ENCODE data around the gene LEFTY2. TPM values are rescaled to one million over a fixed set of nuclear protein-coding genes. Genes with fewer than 3 reads are reported as not detected.

The LEFTY2 gene
- total and polyA plus RNA-seq, 2 of the 4 experiments (the other 2 are of a cell fraction): not detected

- ChIA-PET CTCF (no interaction called here), POLR2A (ENCODE audit: unreplicated experiment) (no interaction called here)
- Histone ChIP-seq H4K91ac (ENCODE audit: insufficient read depth, low read depth, low read length) (no peak overlapping the region), H3K79me1 (ENCODE audit: low read depth in 1 of 2, low read length in 2 of 2) (peaks cover 3 to 7% of the 10 kb centered on the region in 2 experiments; a peak in 2 of 4 replicates), H3K4ac (ENCODE audit: low read depth, low read length) (no peak overlapping the region), H2AK5ac (ENCODE audit: low read depth, low read length) (no peak overlapping the region), H4K20me1 (ENCODE audit: insufficient read depth, low read length) (no peaks in the 10 kb centered on the region), H2BK5ac (ENCODE audit: low read depth, low read length, poor library complexity, severe bottlenecking) (no peak overlapping the region), H2BK20ac (ENCODE audit: low read depth, low read length) (no peak overlapping the region), H3K9ac (ENCODE audit: low read depth, low read length) (peak overlapping the region; percentile 29; the same call in 1 of the 2 replicates), H2BK120ac (ENCODE audit: low read depth, low read length) (no peak overlapping the region), H3K14ac (replicated peaks; ENCODE audit: low read depth, low read length) (no peak overlapping the region), H3K4me3 (ENCODE audit: insufficient read depth, low read depth, low read length) (no peak overlapping the region), H3K18ac (ENCODE audit: low read depth, low read length) (no peak overlapping the region), H2AK9ac (replicated peaks; ENCODE audit: low read depth, low read length, poor library complexity) (no peak overlapping the region), H3K4me2 (ENCODE audit: low read depth, low read length) (no peak overlapping the region), H3K4me1 (ENCODE audit: control insufficient read depth, insufficient read depth, low read length) (no peaks in the 10 kb centered on the region), H3K23ac (ENCODE audit: low read depth, low read length) (no peak overlapping the region), H4K5ac (ENCODE audit: low read depth, low read length) (peak overlapping the region; percentile 35; the same call in 1 of the 2 replicates), H4K8ac (ENCODE audit: low read depth in 2 of 2, low read length in 2 of 2) (no peak overlapping the region), H3K56ac (ENCODE audit: extremely low read depth, insufficient read depth, low read length) (no peak overlapping the region), H2AFZ (replicated peaks; ENCODE audit: low read length, poor library complexity) (peak overlapping the region; percentile 71), H2BK15ac (ENCODE audit: low read depth, low read length) (no peak overlapping the region), H3K9me1 (ENCODE audit: insufficient read depth, low read length) (no peaks in the 10 kb centered on the region; the same call in 1 of the 2 replicates), H3K36me3 (ENCODE audit: control insufficient read depth, insufficient read depth, low read length) (no peaks in the 10 kb centered on the region), H3K9me3 (ENCODE audit: control insufficient read depth, insufficient read depth, low read length) (no peaks in the 10 kb centered on the region), H3K27ac (ENCODE audit: insufficient read depth, low read length) (no peak overlapping the region; the same call in 1 of the 2 replicates), H3K27me3 (ENCODE audit: control insufficient read depth, insufficient read depth, low read length) (no peaks in the 10 kb centered on the region)
- DNase-seq: no peak
- dilution Hi-C loops (cut with HindIII; ENCODE audit: low sequenced_read_pairs, unreplicated experiment): no loop called here
- 90% methylated on average over 8 of the region's 14 CpGs; no CpG with 5 or more reads in 1 of the 2 experiments for WGBS, 2 experiments (ENCODE audit: extremely low coverage in 2 of 2, insufficient read length in 1 of 2)
- intact Hi-C loops (cut with micrococcal nuclease): no loop called here
- in situ Hi-C loops (cut with MboI; ENCODE audit: low sequenced_read_pairs): no loop called here
- no peak for TF ChIP-seq CHD1 (IDR thresholded peaks at IDR 0.05; ENCODE audit: low read depth, low read length)
- TF ChIP-seq BHLHE40 (IDR thresholded peaks at IDR 0.05; ENCODE audit: low read depth, low read length): no peak
- TF ChIP-seq CEBPB (IDR thresholded peaks at IDR 0.05; ENCODE audit: low read depth, low read length): no peak
- no peak for TF ChIP-seq CTCF (conservative IDR thresholded peaks at IDR 0.05; ENCODE audit: low read depth, low read length)
- no peak for TF ChIP-seq POLR2A (IDR thresholded peaks at IDR 0.05; ENCODE audit: low read depth, low read length)
- TF ChIP-seq RCOR1 (IDR thresholded peaks at IDR 0.05; ENCODE audit: insufficient replicate concordance, low read length): no peak
- TF ChIP-seq RAD21 (IDR thresholded peaks at IDR 0.05; ENCODE audit: low read length): no peak
- TF ChIP-seq MXI1 (IDR thresholded peaks at IDR 0.05; ENCODE audit: borderline replicate concordance, low read depth, low read length): no peak
- TF ChIP-seq ELK1 (IDR thresholded peaks at IDR 0.05; ENCODE audit: borderline replicate concordance, low read depth, low read length): no peak
- no peak for TF ChIP-seq USF2 (IDR thresholded peaks at IDR 0.05; ENCODE audit: low read depth, low read length)
- no peak for ATAC-seq (ENCODE audit: low read depth)
- no TSS peak for BruUV-seq (replicated peaks)
These were observed 12.5 kb downstream of the LEFTY2 start for GRCh38 chr1:225928186-225929175.
